OCI-LY7 (cell line): Measurements from ENCODE around the gene DIS3L.

ENCODE experiments used
- CTCF ChIP-seq: fragments of 200-600 bp; sonication (generic); conservative IDR thresholded peaks from 2 replicates; pipeline ENCODE4 v1.5.1; 2014; ENCODE audit warnings: mild to moderate bottlenecking, antibody characterized with exemption, low read length, moderate library complexity, mixed read lengths
- EZH2phosphoT487 ChIP-seq: fragments of 200-600 bp; sonication (generic); IDR thresholded peaks from 2 replicates; pipeline ENCODE4 v1.6.1; 2018; ENCODE audit warnings: low read depth, borderline replicate concordance, mild to moderate bottlenecking, mixed run types, antibody characterized with exemption, low read length, moderate library complexity, mixed read lengths

DNA sequence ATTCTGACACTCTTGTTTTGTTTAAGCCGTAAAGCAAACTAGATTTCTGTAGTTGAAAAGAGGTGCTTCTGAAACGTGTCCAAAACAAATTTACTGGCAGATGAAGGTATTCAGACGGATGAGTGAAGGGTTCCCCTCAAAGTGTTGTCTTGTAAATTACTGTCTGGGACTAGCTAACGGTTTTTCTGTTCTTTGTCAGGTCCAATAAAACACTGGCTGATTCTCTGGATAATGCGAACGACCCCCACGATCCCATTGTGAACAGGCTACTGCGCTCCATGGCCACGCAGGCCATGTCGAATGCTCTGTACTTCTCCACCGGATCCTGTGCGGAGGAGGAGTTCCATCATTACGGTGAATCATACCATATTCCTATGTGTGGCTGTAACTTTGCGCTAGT lies 35.4 kb downstream of the DIS3L start:
- TF ChIP-seq CTCF: no peak
- no peak for TF ChIP-seq EZH2phosphoT487
